GM21515 (cell line): ENCODE data around the gene EPC2.

Experiments used
- ATAC-seq: cut with Tn5 transposase; IDR thresholded peaks from one replicate; pipeline ENCODE4 v1.9.1; 2021; ENCODE audit not compliant: unreplicated experiment

EPC2 gene

GRCh38 chr2:148643998-148644882 is at the start of gene EPC2:
TSS of gene EPC2 (plus strand) at chr2:148644751. CDS start at chr2:148645018, 267 bp downstream.
- peak; percentile 63 for ATAC-seq

- ATAC-seq: no peak
These were observed 48.5 kb upstream of the EPC2 start for GRCh38 chr2:148596018-148596417.

GRCh38 chr2:148599109-148599991 is 45.2 kb upstream of the EPC2 start:
- no peak for ATAC-seq

DNA sequence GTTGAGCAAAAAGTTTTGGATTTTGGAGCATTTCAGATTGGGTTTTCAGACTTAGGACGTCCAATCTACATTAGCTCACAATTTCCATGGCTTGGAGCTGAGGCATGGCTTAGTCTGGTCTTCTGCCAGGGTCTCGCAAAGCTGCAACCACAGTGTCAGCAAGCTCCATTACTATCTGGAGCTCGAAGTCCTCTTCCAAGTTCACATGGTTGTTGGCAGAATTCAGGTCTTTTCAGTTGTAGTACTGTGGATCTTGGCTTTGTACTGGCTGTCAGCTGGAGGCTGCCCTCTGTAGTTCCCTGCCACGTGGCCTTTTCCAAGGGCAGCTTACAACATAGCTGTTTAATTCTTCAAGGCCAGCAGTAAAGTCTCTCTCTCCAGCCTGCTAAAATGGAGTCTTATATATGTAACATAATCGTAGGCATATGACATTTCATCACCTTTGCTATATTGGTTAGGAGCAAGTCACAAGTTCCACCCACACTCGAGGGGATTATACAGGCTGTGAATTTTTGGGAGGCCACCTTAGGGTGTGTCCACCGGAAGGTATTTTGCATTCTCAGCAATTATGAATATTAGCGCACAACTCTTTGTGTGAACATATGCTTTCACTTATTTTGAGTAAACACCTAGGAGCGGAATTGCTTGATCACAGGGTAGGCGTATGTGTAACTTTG is 41.5 kb upstream of the EPC2 start:
- ATAC-seq: peak; percentile 37

- peak; percentile 99 for ATAC-seq
These were observed 41.0 kb upstream of the EPC2 start for GRCh38 chr2:148603562-148603920.

- no peak for ATAC-seq
These were observed 39.6 kb upstream of the EPC2 start for GRCh38 chr2:148604927-148605326.

DNA sequence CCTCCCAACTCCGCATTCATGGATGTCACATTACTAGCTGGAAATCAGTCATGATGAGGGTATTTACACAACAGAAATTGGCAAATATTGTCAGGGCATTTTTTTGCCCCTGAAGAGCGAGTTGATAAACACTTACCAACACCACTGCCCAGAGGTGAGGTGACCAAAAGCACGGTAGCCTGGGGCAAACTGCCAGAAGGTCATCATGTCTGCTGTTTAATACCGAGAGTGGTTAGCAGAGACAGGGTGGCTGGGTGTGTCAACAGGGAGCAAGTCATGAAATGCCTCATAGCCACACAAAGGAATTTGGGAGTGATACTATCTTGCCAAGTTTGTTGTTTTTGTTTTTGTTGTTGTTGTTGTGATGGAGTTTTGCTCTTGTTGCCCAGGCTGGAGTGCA is 37.0 kb upstream of the EPC2 start:
- ATAC-seq: no peak

- ATAC-seq: no peak
These were observed 31.1 kb upstream of the EPC2 start for GRCh38 chr2:148613231-148614013.

GRCh38 chr2:148614014-148614321 is 30.6 kb upstream of the EPC2 start:
- peak; percentile 19 for ATAC-seq

DNA sequence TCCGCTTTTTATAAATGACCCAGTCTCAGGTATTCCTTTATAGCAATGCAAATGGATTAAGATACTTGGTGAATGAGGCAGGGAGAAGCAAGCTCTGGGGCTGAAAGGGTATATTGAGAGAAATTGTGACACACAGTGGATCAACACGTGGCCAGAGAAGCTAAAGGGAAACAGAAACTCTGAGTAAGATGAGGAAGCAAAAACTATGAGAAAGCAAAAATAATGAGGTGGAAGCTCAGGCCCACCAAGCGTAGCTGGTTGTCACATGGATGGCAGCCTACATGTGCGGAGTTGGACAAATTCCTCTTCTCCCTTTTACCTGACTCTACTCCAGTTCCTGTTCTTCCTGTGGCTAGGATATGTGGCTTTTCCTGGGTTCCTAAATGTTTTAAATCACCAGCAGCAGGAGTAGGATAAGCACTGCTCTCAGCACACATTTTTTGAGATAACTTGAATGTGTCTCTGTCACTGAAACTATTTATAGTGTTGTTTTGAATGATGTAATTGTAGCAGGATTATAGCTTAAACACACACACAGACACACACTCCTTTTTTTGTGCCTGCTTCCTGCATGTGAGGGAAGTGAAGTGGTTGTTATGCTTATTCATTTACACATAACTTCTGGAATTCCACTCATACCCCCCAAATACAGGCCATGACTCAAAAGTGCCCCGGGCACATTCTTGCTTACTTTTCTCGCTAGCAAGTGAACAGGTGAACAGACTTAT is 30.1 kb upstream of the EPC2 start:
- ATAC-seq: peak; percentile 96

- no peak for ATAC-seq
These were observed 29.1 kb upstream of the EPC2 start for GRCh38 chr2:148615381-148615841.

DNA sequence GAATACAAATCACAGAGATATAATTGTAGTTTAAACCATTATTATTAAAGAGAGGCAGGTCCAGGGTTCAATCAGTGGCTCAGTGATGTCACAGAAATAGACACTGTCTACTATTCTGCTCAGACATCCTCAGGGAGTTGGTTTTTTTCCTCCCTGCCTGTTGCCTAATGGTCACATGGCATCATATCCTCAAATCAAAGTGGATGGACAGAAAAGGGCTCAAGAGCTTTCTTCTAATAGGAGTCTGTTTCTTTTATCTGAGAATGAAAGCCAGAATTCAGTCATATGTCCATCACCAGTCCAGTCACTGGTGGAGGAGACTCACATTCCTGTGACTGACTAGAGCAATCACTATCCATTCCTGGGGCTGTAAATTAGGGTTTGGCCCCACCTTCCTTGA is 27.9 kb upstream of the EPC2 start:
- ATAC-seq: no peak

GRCh38 chr2:148617219-148617618 is 27.3 kb upstream of the EPC2 start:
- no peak for ATAC-seq

GRCh38 chr2:148619560-148620195 is 24.9 kb upstream of the EPC2 start:
- no peak for ATAC-seq

- ATAC-seq: no peak
These were observed 22.2 kb upstream of the EPC2 start for GRCh38 chr2:148622366-148622765.

DNA sequence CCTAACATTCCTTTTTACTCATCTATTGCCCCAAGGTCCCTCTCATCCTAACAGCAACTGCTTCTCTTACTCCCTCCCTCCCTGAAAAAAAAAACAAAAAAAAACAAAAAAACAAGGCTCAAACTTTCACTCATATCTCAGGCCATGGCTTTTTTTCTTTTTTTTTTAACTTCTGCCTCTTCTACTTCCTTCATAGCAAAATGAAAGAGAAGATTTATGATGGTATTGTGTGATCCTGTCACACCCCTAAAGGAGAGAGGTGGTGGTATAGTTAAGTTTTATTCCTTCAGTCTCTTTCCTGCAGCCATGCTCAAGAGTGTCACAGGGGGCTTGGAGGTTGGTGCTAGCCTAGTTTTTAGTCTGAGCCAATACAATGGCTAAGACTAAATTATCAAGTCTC is 21.5 kb upstream of the EPC2 start:
- no peak for ATAC-seq

GRCh38 chr2:148627224-148627623 is 17.3 kb upstream of the EPC2 start:
- ATAC-seq: no peak

- ATAC-seq: no peak
These were observed 9.8 kb upstream of the EPC2 start for GRCh38 chr2:148634749-148635148.

DNA sequence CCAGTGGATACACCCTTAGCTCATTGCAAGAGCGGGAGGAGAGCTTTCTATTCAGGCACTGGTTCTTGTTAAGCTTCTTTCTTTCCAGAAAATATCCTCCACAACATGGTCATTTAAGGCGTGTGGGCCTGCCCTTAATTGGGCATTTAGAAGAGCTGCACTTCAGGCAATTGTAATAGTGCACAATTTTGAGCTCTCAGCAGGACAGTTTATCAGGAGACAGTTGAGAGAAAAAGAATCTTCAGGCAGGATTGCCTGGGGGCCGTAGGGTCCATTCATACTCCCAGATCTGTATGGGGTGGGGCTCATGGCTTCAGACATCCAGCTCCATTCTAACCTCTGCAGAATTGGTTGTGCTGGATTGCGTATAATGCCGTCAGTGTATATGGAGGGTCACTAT is 6.0 kb upstream of the EPC2 start:
- ATAC-seq: no peak

DNA sequence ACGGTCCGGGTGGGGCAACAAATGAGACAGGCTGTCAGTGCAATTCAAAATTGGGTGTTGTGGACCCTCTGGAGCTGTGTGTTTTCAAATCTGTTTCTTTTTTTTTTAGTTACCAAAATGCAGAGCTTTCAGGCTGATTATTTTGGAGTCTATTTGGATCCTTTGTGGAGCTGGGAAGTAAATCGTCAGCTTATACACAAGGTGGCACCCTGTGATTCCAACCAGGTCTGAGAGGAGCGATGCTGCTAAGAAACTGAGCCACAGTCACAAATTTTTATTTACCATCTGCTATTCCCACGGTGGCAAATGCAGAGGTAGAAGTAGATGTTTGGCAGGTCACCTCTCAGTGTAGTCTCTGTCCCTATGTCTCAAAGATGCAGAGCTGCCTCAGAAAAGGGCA is 3.8 kb upstream of the EPC2 start:
- ATAC-seq: no peak
